Breast epithelium (tissue), 4 donors: ENCODE data around the gene QPCTL. TPM values are rescaled to one million over a fixed set of nuclear protein-coding genes. Genes with fewer than 3 reads are reported as not detected.

Source experiments
- DNase-seq, 2 donors: peaks; one replicate each; pipeline ENCODE4 v3.0.0-alpha.2; 2019; ENCODE audit warnings: low spot score in 2 of 2
- H3K27ac ChIP-seq, 2 donors: fragments of 200-600 bp; sonication (generic) in 1 of 2; one replicate each; pipeline ENCODE4 v1.5.1; 2016 to 2019; ENCODE audit warnings: mild to moderate bottlenecking in 1 of 2
- H3K27me3 ChIP-seq, 2 donors: fragments of 200-600 bp; sonication (generic) in 1 of 2; one replicate each; pipeline versions ENCODE4 v1.5.1 to v1.6.0; 2017 to 2019; ENCODE audit warnings: control low read depth in 1 of 2, mild to moderate bottlenecking in 1 of 2
- H3K36me3 ChIP-seq: fragments of 200-600 bp; one replicate; pipeline ENCODE4 v1.5.1; 2019
- H3K4me1 ChIP-seq, 2 donors: fragments of 200-600 bp; sonication (generic); one replicate each; pipeline ENCODE4 v1.5.1; 2016 to 2019; ENCODE audit warnings: control low read depth in 1 of 2
- H3K4me3 ChIP-seq, 3 donors: fragments of 200-600 bp; sonication (generic); 1 replicate in 2 of 3; 2 replicates in 1 of 3; pipeline ENCODE4 v1.5.1; 2016 to 2019; ENCODE audit warnings: mild to moderate bottlenecking in 3 of 3, moderate library complexity in 2 of 3
- H3K9me3 ChIP-seq, 2 donors: fragments of 200-600 bp; sonication (generic) in 1 of 2; one replicate each; pipeline ENCODE4 v1.5.1; 2016 to 2019; ENCODE audit warnings: control low read depth in 1 of 2
- CTCF ChIP-seq, 3 donors: fragments of 450-650 bp; IDR thresholded peaks; one replicate each; pipeline ENCODE4 v1.5.1; 2016 to 2017; ENCODE audit warnings: antibody characterized with exemption in 3 of 3, mild to moderate bottlenecking in 3 of 3, moderate library complexity in 3 of 3
- POLR2A ChIP-seq: fragments of 450-650 bp; IDR thresholded peaks from one replicate; pipeline ENCODE4 v1.6.1; 2016; ENCODE audit warnings: antibody characterized with exemption, mild to moderate bottlenecking, moderate library complexity
- POLR2AphosphoS5 ChIP-seq, 3 donors: sonication (generic); formaldehyde crosslinking; IDR thresholded peaks; one replicate each; pipeline ENCODE4 v1.6.1; 2017; ENCODE audit warnings: antibody characterized with exemption in 3 of 3
- intact Hi-C: fragments of 100-400 bp; cut with DNase I; formaldehyde crosslinking; loops from one replicate; pipeline ENCODE4 v1.15.1; 2023; ENCODE audit warnings: low total_unique reads
- total RNA-seq, 3 donors: library from RNA; depleted of rRNA; stranded (reverse); fragments of >200 nt; gene quantifications; one replicate each; pipeline ENCODE4 v1.1.0, GENCODE V29; 2016

Gene QPCTL
- total RNA-seq, 3 donors from 2014 or later: 6.1 to 9.4 (median 7.2) TPM

- Histone ChIP-seq H3K27me3 (no peaks in the 10 kb centered on the region), H3K36me3 (no peaks in the 10 kb centered on the region), H3K27ac (no peak overlapping the region), H3K4me3 (no peak overlapping the region), H3K4me1 (no peaks in the 10 kb centered on the region), H3K9me3 (no peaks in the 10 kb centered on the region)
- no peak for DNase-seq
- TF ChIP-seq POLR2A (no peak), POLR2AphosphoS5 (IDR thresholded peaks at IDR 0.05) (no peak), CTCF (IDR thresholded peaks at IDR 0.05) (no peak)
- intact Hi-C loops: no loop called here
Observed at GRCh38 chr19:45705710-45706415, 13.4 kb downstream of the QPCTL start.

DNA sequence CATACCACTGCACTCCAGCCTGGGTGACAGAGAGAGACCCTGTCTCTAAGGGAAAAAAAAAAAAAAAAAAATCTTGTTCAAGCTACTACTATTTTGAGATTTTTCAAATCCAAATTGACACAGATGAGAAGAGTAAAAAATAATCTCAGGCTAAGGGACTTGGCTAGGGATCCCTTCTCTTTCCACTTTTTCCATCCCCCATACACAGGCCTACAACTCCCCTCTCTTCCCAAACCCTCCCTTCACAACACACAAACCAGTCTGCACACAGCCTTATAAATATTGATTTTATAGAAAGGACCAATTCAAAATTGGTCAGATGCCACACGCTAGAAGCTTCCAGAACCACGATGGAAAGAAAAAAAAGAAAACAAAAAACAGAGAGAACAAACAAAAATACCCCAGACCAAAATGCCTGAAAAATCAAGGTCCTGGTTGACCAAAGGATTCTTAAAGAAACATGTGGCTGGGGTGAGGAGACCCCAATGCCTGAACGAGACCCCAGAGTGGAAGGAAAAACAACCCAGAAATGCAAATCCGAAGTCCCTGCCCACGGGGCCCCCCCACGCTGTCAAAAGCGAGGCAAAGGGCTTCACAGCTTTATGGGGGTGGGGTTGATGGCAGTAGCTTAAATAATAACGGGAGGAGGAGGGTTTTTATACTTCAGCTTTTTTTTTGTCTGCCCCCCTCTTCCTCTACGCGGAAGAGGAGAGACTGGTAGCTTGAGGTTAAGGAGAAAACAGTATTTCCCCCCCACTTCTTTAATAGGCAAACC, 18.1 kb downstream of the QPCTL start:
- H3K9me3 ChIP-seq: no peaks in the 10 kb centered on the region
- DNase-seq: no peak
- H3K36me3 ChIP-seq: peaks cover 6% of the 10 kb centered on the region
- no peak overlapping the region for H3K4me3 ChIP-seq
- intact Hi-C loops: loop anchor here (5.0 kb wide), 1 partner anchor 772 kb away; no protein-coding TSS in a partner anchor
- H3K4me1 ChIP-seq: no peaks in the 10 kb centered on the region
- H3K27me3 ChIP-seq: no peaks in the 10 kb centered on the region
- no peak overlapping the region for H3K27ac ChIP-seq
- TF ChIP-seq POLR2A (no peak), CTCF (IDR thresholded peaks at IDR 0.05) (no peak), POLR2AphosphoS5 (IDR thresholded peaks at IDR 0.05) (no peak)

DNA sequence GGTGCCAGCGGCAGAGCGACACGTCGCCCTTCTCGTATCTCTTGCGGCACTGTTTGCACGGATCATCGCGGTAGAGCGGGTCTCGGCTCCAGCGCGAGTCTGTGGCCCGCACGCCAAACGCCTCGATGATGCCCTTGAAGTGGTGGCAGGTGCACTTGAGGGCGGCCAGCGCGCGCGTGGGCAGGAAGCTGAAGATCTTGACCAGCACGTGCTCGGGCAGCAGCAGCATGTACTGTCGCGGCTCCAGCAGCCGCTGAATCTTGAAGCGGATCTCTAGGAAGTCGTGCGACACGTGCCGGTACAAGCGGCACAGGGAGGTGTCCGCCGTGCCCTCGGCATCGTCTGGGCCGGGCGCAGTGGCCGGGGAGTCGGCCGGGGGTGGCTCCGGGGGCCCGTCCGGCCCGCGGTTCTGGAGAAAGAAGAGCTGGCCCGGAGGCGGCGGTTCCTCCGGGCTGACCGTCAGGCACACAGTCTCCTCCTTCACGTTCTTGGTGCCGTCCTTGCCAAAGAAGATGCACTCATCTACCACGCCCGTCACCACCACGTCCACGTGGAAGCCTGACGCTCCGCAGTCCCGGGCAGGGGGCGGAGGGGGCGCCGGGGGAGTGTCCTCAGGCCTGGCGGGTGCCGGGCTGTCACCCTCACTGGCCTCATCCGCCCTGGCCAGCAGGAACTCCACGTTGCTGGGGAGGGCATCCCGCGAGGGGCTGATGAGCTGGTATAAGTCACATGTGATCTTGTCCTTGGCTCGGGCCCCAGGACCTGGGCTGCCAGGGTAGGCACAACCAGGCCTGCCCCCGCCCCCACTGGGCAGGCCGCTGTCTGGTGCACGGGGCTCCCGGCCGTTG, 19.6 kb downstream of the QPCTL start:
- DNase-seq: no peak
- H3K27me3 ChIP-seq: no peaks in the 10 kb centered on the region
- no peak for TF ChIP-seq POLR2AphosphoS5 (IDR thresholded peaks at IDR 0.05)
- no peak for TF ChIP-seq POLR2A
- TF ChIP-seq CTCF (IDR thresholded peaks at IDR 0.05): no peak
- H3K36me3 ChIP-seq: peaks cover 6% of the 10 kb centered on the region
- peak overlapping the region in 1 of 2 donors; percentile 19 for H3K27ac ChIP-seq
- H3K9me3 ChIP-seq: no peaks in the 10 kb centered on the region
- H3K4me1 ChIP-seq: no peaks in the 10 kb centered on the region
- no peak overlapping the region for H3K4me3 ChIP-seq
- intact Hi-C loops: loop anchor here (5.0 kb wide), 1 partner anchor 770 kb away; no protein-coding TSS in a partner anchor

- intact Hi-C loops: loop anchor here (5.0 kb wide), 1 partner anchor 770 kb away; no protein-coding TSS in a partner anchor
- Histone ChIP-seq H3K9me3 (no peaks in the 10 kb centered on the region), H3K4me3 (no peak overlapping the region), H3K27ac (peak overlapping the region in 1 of 2 donors; percentile 19), H3K4me1 (no peaks in the 10 kb centered on the region), H3K36me3 (peaks cover 6% of the 10 kb centered on the region), H3K27me3 (no peaks in the 10 kb centered on the region)
- TF ChIP-seq POLR2A: no peak
- no peak for TF ChIP-seq POLR2AphosphoS5 (IDR thresholded peaks at IDR 0.05)
- no peak for TF ChIP-seq CTCF (IDR thresholded peaks at IDR 0.05)
- DNase-seq: no peak
Observed at GRCh38 chr19:45712699-45713067, 20.2 kb downstream of the QPCTL start.
